ENCODE results near the gene CUBN.
"Not testable (repeated sequence)": the region's sequence is repeated elsewhere in the genome, so short reads cannot be mapped to it uniquely, and the experiment has no call there.

The CUBN gene

GRCh38 chr10:17037910-17038309 lies 91.7 kb downstream of the CUBN start:
- no peak for DNase-seq (ENCODE audit: low spot score)

- DNase-seq (ENCODE audit: low spot score) = no peak
Observed at GRCh38 chr10:17035446-17035845, 94.2 kb downstream of the CUBN start.

- peak; percentile 6 for DNase-seq (ENCODE audit: low spot score)
Observed at GRCh38 chr10:17033529-17034260, 95.9 kb downstream of the CUBN start.

GRCh38 chr10:17031637-17032635 lies 97.7 kb downstream of the CUBN start:
- no peak for DNase-seq (ENCODE audit: low spot score)

DNA sequence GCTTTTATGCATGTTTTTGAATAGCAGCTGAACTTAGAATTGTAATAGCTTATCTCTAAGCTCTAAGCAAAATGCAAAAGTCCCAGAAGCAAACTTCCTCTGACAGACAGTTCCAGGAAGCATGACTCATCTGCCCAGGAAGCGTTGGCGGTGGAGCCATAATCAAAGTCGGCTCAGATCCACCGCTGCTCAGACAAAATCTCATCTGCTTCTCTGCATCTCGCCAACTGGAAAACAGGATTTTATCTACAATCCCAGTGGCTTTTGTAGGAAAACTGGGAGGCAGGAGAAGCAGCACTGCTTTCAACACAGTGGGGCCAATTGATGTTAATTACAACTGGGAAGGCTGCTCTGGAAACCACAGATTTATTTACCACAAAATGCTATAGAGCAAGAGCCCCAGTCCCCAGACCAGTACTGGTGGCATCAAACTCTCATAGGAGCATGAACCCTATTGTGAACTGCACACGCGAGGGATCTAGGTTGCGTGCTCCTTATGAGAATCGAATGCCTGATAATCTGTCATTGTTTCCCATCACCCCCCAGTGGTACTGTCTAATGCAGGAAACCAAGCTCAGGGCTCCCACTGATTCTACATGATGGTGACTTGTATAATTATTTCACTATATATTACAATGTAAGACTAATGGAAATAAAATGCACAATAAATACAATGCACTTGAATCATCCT lies 99.9 kb downstream of the CUBN start:
- peak; percentile 92 for DNase-seq (ENCODE audit: low spot score)

DNA sequence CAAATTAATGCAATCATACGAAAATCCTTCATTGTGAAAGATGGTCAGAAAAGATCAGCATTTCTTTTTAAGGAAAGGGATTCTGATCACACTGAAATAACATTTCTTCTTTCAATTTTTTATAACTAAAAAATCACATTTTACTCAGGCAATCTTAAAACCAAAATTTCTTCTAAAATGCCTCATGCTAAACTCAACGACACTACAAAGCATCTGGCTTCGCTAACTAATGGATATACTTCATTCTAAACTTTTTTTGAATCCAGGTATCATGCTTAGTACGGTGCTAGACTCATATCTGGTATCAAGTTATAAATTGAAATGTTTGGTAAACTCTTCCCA lies 100.4 kb downstream of the CUBN start:
- DNase-seq (ENCODE audit: low spot score) = no peak

DNA sequence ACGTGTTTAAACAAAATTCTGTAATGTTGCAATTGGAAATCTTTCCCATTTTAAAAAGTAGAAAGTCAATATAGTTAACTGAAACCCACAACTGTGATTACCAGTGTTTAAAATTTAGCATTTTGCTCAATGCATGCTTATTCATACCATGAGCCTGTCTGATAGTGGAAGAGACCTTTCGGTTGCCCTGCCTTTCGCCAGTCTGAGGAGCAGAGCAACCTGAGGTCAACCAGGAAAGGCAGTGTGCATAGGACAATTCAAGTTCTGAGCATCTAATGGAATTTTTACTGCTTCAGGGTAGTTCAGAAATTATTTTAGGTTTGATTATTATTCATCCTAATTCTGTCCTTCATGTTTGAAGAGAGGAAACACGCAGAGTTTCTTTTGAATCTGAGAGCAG lies 100.8 kb downstream of the CUBN start:
- peak; percentile 30 for DNase-seq (ENCODE audit: low spot score)

GRCh38 chr10:17026686-17027485 lies 102.7 kb downstream of the CUBN start:
- DNase-seq (ENCODE audit: low spot score) = peak; percentile 92

DNA sequence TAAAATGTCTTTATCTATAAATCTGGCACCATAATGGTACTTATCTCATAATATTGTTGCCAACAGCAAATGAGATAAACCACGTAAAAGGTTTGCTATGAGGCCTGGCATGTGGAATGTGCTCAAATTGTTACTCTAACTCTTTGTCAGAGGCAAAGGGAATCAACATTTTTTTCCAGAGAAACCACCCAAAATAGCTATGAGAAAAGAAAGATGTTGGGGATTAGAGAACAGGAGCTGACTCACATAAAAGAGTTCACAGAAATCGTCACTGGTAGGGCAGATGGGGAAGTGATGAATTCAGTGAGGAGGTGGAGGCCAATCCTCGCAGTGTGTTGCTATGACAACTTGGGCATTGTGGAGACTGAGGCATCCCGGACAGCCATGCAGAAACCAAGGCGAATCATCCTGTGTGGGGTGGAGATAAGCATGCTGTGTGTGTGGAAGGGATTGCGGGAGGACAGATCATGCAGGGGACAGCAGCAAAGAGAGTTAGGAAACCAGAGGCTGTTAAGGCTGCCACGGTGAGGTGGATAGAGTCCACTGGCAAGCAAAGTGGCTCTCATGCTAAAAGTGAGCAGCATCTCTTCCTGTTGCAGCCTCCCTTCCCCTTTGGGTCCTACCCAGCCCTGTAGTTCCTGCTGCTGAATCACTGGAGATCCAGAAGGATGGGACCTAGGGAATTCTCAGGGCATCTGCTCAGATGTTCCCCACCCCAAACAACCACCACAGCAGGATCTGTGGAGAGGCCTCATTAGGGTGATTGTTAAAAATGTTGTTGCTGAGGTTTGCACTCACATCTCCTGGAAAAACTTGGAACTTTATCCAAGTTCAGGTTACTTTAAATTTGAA lies 103.9 kb downstream of the CUBN start:
- peak; percentile 92 for DNase-seq (ENCODE audit: low spot score)

- DNase-seq (ENCODE audit: low spot score) = no peak
Observed at GRCh38 chr10:17024461-17024860, 105.2 kb downstream of the CUBN start.

- DNase-seq (ENCODE audit: low spot score) = peak; percentile 96
Observed at GRCh38 chr10:17023386-17024298, 106.0 kb downstream of the CUBN start.

GRCh38 chr10:17022896-17023295 lies 106.7 kb downstream of the CUBN start:
- DNase-seq (ENCODE audit: low spot score) = no peak

DNA sequence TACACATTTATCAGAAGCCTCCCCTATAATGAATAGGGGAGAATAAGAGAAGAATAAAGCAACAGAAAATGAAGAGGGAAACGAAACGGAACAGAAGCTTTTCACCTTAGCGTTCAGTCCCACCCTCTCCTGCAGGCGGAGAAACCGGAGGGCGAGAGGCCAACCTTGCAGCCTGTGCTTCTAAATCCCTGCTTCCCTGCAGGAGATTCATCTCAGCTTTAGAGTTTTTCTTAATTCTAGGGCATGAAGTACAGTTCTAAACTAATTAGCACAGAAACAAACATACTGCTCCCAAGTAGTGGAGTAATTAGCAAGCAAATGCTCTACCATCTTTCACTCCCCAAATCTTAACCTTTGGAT lies 107.2 kb downstream of the CUBN start:
- no peak for DNase-seq (ENCODE audit: low spot score)

DNA sequence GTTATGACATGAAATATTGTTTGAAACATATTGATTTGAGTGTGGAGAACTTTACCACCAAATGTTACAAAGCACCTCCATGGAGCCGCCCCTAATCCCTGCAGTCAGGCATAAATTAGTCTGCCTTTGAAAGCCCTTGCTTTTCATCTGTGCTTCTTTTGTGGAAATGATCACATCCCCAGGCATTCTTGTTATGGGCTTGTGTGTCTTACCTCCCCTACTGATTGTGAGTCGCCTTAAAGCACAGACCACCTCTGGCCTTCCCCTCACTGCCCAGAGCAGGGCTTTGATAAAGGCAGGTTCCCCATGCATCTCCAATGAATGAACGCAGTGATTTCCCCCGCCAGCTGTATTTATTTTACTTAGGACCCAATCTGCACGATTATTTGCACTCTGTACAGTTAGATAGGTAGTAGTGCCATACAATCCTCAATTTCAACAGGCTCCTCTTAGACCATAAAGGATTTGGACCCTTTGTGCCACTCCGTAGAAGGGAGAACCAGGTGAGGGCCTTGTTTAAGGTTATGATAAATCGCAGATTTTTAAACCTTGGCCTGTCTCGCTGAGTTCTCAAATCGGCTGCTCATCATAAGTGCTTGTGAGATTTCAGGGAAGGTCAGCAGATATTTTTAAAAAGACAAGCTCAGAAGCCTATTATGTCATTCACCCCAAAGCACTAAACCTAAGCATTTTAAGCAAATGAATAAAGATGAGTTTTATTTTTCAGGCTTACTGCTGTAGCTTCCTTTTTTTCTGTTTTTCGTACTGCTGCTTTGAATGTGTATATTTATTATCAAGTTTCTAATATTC lies 107.8 kb downstream of the CUBN start:
- DNase-seq (ENCODE audit: low spot score) = no peak

DNA sequence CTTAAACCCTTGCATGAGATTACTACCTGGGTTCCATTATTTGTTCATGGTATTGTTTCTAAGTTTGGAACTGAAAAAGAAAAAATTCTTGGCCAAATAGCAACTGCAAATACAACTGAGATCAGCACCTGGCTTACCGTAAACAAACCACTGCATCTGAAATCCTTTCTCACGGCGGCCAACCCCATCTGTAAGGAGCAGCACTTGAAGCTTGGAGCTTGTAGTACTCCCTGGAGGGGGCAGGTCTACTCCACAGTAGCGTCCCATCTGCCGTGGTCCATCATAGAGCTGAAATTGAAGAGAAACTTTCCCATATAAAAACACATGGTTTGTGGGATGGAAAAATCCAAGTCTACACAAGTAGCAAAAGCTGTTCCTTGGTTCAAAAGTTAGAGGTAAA lies 109.9 kb downstream of the CUBN start:
- no peak for DNase-seq (ENCODE audit: low spot score)

- not testable (repeated sequence) for DNase-seq (ENCODE audit: low spot score)
Observed at GRCh38 chr10:17013131-17013983, 116.3 kb downstream of the CUBN start.

- not testable (repeated sequence) for DNase-seq (ENCODE audit: low spot score)
Observed at GRCh38 chr10:17012731-17013130, 116.9 kb downstream of the CUBN start.
